PC-9 (cell line): Measurements from ENCODE around the gene SH3BP4.

Source experiments
- CTCF ChIP-seq: fragments of 200-600 bp; sonication (generic); conservative IDR thresholded peaks from 2 replicates; pipeline ENCODE4 v1.6.1; 2017; ENCODE audit warnings: mixed run types, antibody characterized with exemption, mild to moderate bottlenecking, moderate library complexity
- EZH2 ChIP-seq: fragments of 200-600 bp; sonication (generic); IDR thresholded peaks from 2 replicates; pipeline ENCODE4 v1.8.0; 2017; ENCODE audit warnings: antibody characterized with exemption, low read depth

GRCh38 chr2:235098269-235098668, 146.5 kb downstream of the SH3BP4 start:
- no peak for TF ChIP-seq CTCF
- no peak for TF ChIP-seq EZH2
